Epithelial cell of proximal tubule (primary cell): ENCODE results near the gene CHAF1A. TPM values are rescaled to one million over a fixed set of nuclear protein-coding genes. Genes with fewer than 3 reads are reported as not detected.

Experiments
- DNase-seq: peaks from one replicate; pipeline ENCODE4 v3.0.0-alpha.2; 2011; ENCODE audit warnings: low read depth
- H3K4me3 ChIP-seq: 2 replicates; pipeline ENCODE4 v1.5.1; 2011; ENCODE audit warnings: low read depth, mild to moderate bottlenecking, low read length
- total RNA-seq: library from RNA; depleted of rRNA; stranded (reverse); fragments of >200 nt; gene quantifications from 2 replicates; pipeline ENCODE4 v1.2.3, GENCODE V29; 2015
- TF ChIP-seq, protein P1 (sequence below): conservative IDR thresholded peaks from 2 replicates; pipeline ENCODE4 v1.5.1; 2012; ENCODE audit warnings: low read depth, mild to moderate bottlenecking, low read length

The CHAF1A gene
- total RNA-seq, 1 donor from 2014 or later = 36.7 TPM

DNA sequence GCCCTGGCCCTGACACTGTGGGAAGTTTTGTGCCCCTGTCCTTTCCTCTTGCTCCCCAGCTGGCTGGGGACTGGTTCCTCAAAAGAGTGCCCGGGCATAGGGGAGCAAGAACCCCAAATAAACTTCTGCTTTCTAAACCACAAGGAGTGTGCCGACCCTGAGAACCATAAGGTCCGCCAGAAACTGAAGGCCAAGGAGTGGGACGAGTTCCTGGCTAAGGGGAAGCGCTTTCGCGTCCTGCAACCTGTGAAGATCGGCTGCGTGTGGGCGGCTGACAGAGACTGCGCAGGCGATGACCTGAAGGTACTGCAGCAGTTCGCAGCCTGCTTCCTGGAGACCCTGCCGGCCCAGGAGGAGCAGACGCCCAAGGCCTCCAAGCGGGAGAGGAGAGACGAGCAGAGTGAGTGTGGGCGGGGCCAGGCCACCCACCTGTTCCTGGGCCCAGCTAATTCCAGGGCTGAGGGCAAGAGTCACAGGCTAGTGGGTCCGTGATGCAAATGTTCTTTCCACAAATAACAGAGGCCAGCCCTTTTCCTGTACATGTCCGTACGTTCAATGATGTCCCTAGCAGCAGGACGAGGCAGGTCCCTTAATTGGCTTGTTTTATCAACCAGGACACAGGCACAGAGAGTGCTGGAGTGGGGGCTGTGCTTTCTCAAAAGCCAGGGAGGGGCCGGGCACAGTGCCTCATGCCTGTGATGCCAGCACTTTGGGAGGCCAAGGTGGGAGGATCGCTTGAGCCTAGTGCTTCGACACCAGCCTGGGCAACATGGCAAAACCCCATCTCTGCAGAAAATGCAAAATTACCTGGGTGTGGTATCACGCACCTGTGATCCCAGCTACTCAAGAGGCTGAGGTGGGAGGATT is 29.6 kb downstream of the CHAF1A start:
- TF ChIP-seq, protein P1, sequence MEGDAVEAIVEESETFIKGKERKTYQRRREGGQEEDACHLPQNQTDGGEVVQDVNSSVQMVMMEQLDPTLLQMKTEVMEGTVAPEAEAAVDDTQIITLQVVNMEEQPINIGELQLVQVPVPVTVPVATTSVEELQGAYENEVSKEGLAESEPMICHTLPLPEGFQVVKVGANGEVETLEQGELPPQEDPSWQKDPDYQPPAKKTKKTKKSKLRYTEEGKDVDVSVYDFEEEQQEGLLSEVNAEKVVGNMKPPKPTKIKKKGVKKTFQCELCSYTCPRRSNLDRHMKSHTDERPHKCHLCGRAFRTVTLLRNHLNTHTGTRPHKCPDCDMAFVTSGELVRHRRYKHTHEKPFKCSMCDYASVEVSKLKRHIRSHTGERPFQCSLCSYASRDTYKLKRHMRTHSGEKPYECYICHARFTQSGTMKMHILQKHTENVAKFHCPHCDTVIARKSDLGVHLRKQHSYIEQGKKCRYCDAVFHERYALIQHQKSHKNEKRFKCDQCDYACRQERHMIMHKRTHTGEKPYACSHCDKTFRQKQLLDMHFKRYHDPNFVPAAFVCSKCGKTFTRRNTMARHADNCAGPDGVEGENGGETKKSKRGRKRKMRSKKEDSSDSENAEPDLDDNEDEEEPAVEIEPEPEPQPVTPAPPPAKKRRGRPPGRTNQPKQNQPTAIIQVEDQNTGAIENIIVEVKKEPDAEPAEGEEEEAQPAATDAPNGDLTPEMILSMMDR = no peak
- DNase-seq = no peak
- H3K4me3 ChIP-seq = no peak overlapping the region

DNA sequence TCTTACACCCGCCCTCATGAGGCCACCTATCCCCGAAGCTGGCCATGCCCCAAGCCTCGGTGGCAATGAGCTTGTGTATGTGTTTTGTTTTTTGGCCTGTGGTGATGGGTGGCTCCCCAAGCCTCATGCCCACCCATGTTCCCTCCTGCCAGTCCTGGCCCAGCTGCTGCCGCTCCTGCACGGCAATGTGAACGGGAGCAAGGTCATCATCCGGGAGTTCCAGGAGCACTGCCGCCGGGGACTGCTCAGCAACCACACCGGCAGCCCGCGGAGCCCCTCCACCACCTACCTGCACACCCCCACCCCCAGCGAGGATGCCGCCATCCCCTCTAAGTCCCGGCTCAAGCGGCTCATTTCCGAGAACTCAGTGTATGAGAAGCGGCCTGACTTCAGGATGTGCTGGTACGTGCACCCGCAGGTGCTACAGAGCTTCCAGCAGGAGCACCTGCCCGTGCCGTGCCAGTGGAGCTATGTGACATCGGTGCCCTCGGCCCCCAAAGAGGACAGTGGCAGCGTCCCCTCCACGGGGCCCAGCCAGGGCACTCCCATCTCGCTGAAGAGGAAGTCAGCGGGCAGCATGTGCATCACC is 30.6 kb downstream of the CHAF1A start:
- TF ChIP-seq, protein P1 = no peak
- no peak for DNase-seq
- no peak overlapping the region for H3K4me3 ChIP-seq

DNA sequence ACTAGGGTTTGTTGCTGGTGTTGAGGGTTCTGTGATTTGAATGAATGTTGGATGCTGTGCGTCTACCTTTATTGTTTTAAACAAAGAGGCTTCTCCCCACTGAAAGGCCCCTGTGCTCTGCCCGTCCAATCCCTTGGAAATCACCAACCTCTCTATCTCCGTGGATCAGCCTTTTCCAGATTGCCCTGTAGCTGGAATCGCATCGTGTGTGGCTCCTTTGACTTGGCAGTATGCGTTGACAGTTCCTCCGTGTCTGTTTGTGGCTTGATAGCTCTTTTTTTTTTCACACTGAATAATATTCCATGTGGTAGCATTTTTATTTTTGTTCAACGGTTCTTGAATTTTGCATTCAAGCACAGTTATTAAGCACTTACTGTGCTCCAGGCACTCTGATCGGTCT is 32.0 kb downstream of the CHAF1A start:
- no peak overlapping the region for H3K4me3 ChIP-seq
- DNase-seq = no peak
- TF ChIP-seq, protein P1 = no peak

DNA sequence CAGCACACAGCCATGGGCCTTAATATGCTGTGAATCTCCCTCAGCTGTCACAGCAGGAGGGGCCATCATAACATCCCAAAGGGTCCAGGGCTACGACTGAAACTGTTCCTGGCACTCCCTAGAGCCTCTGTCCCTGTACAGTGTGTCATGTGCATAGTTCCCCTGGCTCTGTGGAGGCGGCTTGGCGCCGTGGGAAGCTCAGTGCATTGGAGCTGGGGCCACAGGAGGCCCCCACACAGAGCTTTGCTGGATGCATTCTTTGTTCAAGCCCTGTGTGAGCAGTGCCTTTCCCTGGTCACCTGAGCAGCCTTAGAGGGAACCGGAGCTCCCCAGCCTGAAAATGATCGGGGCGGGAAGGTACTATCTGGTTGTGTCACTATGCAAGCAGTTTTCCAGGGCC is 33.8 kb downstream of the CHAF1A start:
- TF ChIP-seq, protein P1 = no peak
- H3K4me3 ChIP-seq = no peak overlapping the region
- no peak for DNase-seq

DNA sequence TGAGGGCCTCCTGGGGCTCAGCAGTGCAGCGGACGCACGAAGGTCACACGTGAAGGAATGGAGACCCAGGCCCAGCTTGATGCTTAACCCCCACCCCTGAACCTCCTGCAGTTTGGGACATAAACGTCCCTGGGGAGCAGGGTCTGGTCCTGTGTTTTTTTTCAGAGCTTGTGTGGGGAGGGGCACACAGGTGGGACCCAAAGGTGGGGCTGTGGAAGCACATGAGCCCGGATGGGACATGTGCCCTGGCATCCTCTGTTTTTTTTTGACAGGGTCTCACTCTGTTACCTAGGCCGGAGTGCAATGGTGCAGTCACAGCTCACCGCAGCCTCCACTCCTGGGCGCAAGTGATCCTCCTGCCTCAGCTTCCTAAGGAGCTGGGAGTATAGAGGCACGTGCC is 34.7 kb downstream of the CHAF1A start:
- TF ChIP-seq, protein P1 = no peak
- no peak overlapping the region for H3K4me3 ChIP-seq
- no peak for DNase-seq

DNA sequence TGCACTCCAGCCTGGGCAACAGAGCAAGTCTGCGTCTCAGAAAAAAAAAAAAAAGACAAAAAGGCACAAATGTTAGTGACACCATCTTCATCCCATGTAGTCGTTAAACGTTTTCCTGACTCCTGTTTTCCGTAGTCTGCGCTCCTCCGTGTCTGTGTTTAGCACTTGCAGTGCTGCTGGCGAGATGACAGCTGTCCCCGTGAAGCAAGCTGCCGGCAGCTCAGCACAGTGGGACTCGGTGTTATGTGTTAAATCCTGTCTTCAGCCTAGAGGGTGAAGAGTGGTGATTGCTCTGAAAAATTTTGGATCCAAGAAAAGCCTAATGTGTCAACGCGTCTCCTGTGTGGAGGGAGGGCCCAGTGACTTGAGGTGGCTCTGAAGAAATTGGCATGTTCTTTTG is 36.8 kb downstream of the CHAF1A start:
- TF ChIP-seq, protein P1 = no peak

More for the DNA sequence above, 36.8 kb downstream of the CHAF1A start:
- no peak for DNase-seq
- H3K4me3 ChIP-seq = no peak overlapping the region
